ENCODE measurements around the gene ENTPD3. TPM values are rescaled to one million over a fixed set of nuclear protein-coding genes. Genes with fewer than 3 reads are reported as not detected.

ENTPD3 gene
- total RNA-seq, 1 experiment from 2014 or later, result not detected

DNA sequence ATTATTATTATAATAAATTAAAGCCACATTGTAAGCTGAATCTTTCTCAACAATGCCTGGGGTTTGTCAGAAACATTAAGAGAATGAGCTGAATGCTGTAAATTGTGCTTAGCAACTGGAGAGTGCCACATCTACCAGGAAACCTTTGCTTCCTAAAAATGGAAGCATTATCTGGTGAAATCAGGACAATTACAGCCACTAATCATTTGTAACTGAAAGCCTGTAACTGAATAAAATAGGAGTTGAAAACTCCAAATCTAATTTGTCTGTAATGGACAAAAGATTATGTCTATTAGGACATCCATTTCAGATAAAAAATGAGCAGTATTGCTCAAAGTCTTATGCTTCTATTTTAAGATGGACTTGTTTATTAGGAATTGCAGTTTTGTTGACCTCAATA is 45.3 kb upstream of the ENTPD3 start:
- no peak overlapping the region for H3T11ph ChIP-seq (ENCODE audit: low read length)
- H3K9ac ChIP-seq (ENCODE audit: extremely low read depth, insufficient read length, low read length), result no peak overlapping the region
- no peak overlapping the region for H4K5ac ChIP-seq (ENCODE audit: insufficient read length, low read depth, low read length)
- H3K27me3 Mint-ChIP-seq (ENCODE audit: low read depth), result peaks cover 2% of the 10 kb centered on the region; the same call in 1 of the 2 replicates
- H3K9me3 ChIP-seq (ENCODE audit: control insufficient read depth, low read depth, low read length), result no peaks in the 10 kb centered on the region
- TF ChIP-seq, protein P1, sequence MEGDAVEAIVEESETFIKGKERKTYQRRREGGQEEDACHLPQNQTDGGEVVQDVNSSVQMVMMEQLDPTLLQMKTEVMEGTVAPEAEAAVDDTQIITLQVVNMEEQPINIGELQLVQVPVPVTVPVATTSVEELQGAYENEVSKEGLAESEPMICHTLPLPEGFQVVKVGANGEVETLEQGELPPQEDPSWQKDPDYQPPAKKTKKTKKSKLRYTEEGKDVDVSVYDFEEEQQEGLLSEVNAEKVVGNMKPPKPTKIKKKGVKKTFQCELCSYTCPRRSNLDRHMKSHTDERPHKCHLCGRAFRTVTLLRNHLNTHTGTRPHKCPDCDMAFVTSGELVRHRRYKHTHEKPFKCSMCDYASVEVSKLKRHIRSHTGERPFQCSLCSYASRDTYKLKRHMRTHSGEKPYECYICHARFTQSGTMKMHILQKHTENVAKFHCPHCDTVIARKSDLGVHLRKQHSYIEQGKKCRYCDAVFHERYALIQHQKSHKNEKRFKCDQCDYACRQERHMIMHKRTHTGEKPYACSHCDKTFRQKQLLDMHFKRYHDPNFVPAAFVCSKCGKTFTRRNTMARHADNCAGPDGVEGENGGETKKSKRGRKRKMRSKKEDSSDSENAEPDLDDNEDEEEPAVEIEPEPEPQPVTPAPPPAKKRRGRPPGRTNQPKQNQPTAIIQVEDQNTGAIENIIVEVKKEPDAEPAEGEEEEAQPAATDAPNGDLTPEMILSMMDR (conservative IDR thresholded peaks at IDR 0.05), result no peak
- H2AK5ac ChIP-seq (ENCODE audit: insufficient read length, low read length), result no peak overlapping the region
- H2BK120ac ChIP-seq (ENCODE audit: low read depth, low read length, poor library complexity, severe bottlenecking), result no peak overlapping the region
- no peak overlapping the region for H3K56ac ChIP-seq (ENCODE audit: insufficient read length, low read depth, low read length)
- H3K27ac Mint-ChIP-seq, result no peak overlapping the region
- no peak overlapping the region for H2AFZ ChIP-seq (ENCODE audit: low read length)
- no peaks in the 10 kb centered on the region for H3K4me1 ChIP-seq (ENCODE audit: insufficient read depth, low read length)
- no peak overlapping the region for H3K4ac ChIP-seq (ENCODE audit: low read depth, low read length)
- no peak overlapping the region for H3K27ac ChIP-seq (ENCODE audit: insufficient read length, low read depth, low read length)
- no peak overlapping the region for H2BK15ac ChIP-seq (ENCODE audit: low read depth, low read length)
- H4K8ac ChIP-seq (replicated peaks; ENCODE audit: insufficient read length, low read depth, low read length), result no peak overlapping the region
- H4K91ac ChIP-seq (ENCODE audit: insufficient read length, low read depth, low read length), result no peak overlapping the region
- no peak overlapping the region for H3K14ac ChIP-seq (ENCODE audit: insufficient read depth, low read length)
- H3K4me3 Mint-ChIP-seq, result no peak overlapping the region
- H3K23me2 ChIP-seq (ENCODE audit: insufficient read length, low read depth, low read length, poor library complexity, severe bottlenecking), result no peaks in the 10 kb centered on the region
- no peaks in the 10 kb centered on the region for H3K79me1 ChIP-seq (ENCODE audit: insufficient read depth, low read depth, low read length, poor library complexity, severe bottlenecking)
- H2BK20ac ChIP-seq (ENCODE audit: low read depth, low read length, poor library complexity, severe bottlenecking), result no peak overlapping the region
- peaks cover 0 to 3% of the 10 kb centered on the region in 2 experiments; a peak in 2 of 5 replicates for H3K9me3 Mint-ChIP-seq
- no peak overlapping the region for H3K4me2 ChIP-seq (ENCODE audit: insufficient read depth, insufficient read length, low read length)
- H3K36me3 Mint-ChIP-seq (ENCODE audit: insufficient read depth in 1 of 3, low read depth in 3 of 3), result no peaks in the 10 kb centered on the region
- no peak overlapping the region for H3K23ac ChIP-seq (ENCODE audit: insufficient read length, low read depth, low read length)
- no peak overlapping the region for H2BK5ac ChIP-seq (ENCODE audit: insufficient read length, low read length)
- no peak overlapping the region for H3K18ac ChIP-seq (ENCODE audit: insufficient read length, low read depth, low read length)
- H3K4me1 Mint-ChIP-seq, result peaks cover 0 to 3% of the 10 kb centered on the region in 2 experiments; a peak in 1 of 4 replicates
- H2BK12ac ChIP-seq (ENCODE audit: insufficient read length, low read depth, low read length), result no peak overlapping the region
- no peak for DNase-seq
- no peaks in the 10 kb centered on the region for H3K79me2 ChIP-seq (ENCODE audit: insufficient read depth, low read length)
- no peaks in the 10 kb centered on the region for H4K20me1 ChIP-seq (ENCODE audit: control insufficient read depth, insufficient read depth, insufficient read length)
- H3K27me3 ChIP-seq (ENCODE audit: insufficient read depth, low read length), result no peaks in the 10 kb centered on the region

Measured in H9 (cell line).